SK-N-MC (cell line): Measurements from ENCODE around the gene NOS1.

Source experiments
- EZH2 ChIP-seq: fragments of 200-600 bp; sonication (generic); IDR thresholded peaks from one replicate; pipeline ENCODE4 v1.6.1; 2017; ENCODE audit warnings: antibody characterized with exemption
- FOXP2 ChIP-seq: optimal IDR thresholded peaks from 2 replicates; pipeline ENCODE3; 2011; ENCODE audit warnings: mild to moderate bottlenecking, moderate library complexity; ENCODE audit not compliant: insufficient read depth; ENCODE audit errors: extremely low read length, control extremely low read depth
- POLR2AphosphoS5 ChIP-seq: IDR thresholded peaks from 2 replicates; pipeline ENCODE4 v1.6.1; 2012; ENCODE audit warnings: mild to moderate bottlenecking, low read depth, low read length, borderline replicate concordance

DNA sequence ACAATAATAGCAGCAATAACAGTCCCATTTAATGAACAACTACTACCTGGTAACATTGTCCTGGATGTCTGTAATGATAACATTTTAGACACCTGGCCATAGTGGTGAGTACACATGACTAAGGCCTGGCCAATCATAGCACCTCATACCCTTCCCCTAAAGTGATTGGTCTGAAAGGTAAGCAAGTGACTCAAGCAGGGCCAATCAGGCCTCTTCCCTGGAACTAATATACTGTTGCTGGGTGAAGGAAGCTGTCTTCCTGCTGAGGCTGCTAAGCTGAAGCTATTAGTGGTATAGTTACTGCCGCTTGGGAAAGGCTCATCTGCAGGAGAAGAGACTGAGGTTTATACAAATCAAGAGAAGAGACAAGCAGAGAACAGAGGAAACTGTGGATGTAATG lies 18.7 kb upstream of the NOS1 start:
- TF ChIP-seq EZH2 = no peak
- no peak for TF ChIP-seq POLR2AphosphoS5
- no peak for TF ChIP-seq FOXP2
